OCI-LY7 (cell line): Measurements from ENCODE around the gene AGGF1. TPM values are rescaled to one million over a fixed set of nuclear protein-coding genes. Genes with fewer than 3 reads are reported as not detected.

ENCODE experiments used
- BruUV-seq: library from RNA; stranded (reverse); fragments of 400-500 nt; replicated peaks from 2 replicates; lab custom pipeline; 2021; lab: Mats Ljungman, UMichigan
- CTCF ChIA-PET: fragments of 300-600 bp; sonication (Branson Sonifier 250); formaldehyde crosslinking; loops from one replicate; lab custom pipeline; 2022; ENCODE audit warnings: antibody characterized with exemption; ENCODE audit not compliant: unreplicated experiment; lab: Charles Lee
- POLR2A ChIA-PET: fragments of 300-600 bp; sonication (Branson Sonifier 250); formaldehyde crosslinking; loops from one replicate; lab custom pipeline; 2022; ENCODE audit warnings: antibody characterized with exemption; lab: Charles Lee
- DNase-seq: peaks from one replicate; pipeline ENCODE4 v3.0.0-alpha.2; 2015; ENCODE audit warnings: low spot score
- H2AFZ ChIP-seq: fragments of 200-600 bp; sonication (generic), shearing (Covaris generic); 2 replicates; pipeline ENCODE4 v1.6.1; 2014; ENCODE audit warnings: mild to moderate bottlenecking, antibody characterized with exemption, low read length, moderate library complexity
- H3K27ac ChIP-seq: fragments of 200-600 bp; sonication (generic); 2 replicates; pipeline ENCODE4 v1.5.1; 2014; ENCODE audit warnings: mixed run types, low read depth, mild to moderate bottlenecking, moderate library complexity, low read length, inconsistent platforms; ENCODE audit not compliant: poor library complexity, severe bottlenecking
- H3K36me3 ChIP-seq: fragments of 200-600 bp; sonication (generic); 2 replicates; pipeline ENCODE4 v1.6.1; 2014; ENCODE audit warnings: mild to moderate bottlenecking, antibody characterized with exemption, low read length, moderate library complexity, mixed read lengths; ENCODE audit not compliant: insufficient read depth
- H3K4me1 ChIP-seq: fragments of 200-600 bp; sonication (generic); 2 replicates; pipeline ENCODE4 v1.5.1; 2014; ENCODE audit warnings: mild to moderate bottlenecking, low read length; ENCODE audit not compliant: insufficient read depth, poor library complexity, severe bottlenecking
- H3K4me2 ChIP-seq: fragments of 200-600 bp; sonication (generic); 2 replicates; pipeline ENCODE4 v1.6.1; 2014; ENCODE audit warnings: mild to moderate bottlenecking, low read length
- H3K4me3 ChIP-seq: fragments of 200-600 bp; sonication (generic); 2 replicates; pipeline ENCODE4 v1.5.1; 2014; ENCODE audit warnings: mild to moderate bottlenecking, low read depth, low read length; ENCODE audit not compliant: poor library complexity, severe bottlenecking
- H3K79me2 ChIP-seq: fragments of 200-600 bp; sonication (generic); 2 replicates; pipeline ENCODE4 v1.6.1; 2016; ENCODE audit warnings: low read depth, mild to moderate bottlenecking, low read length, moderate library complexity, mixed read lengths; ENCODE audit not compliant: insufficient read depth
- H3K9me2 ChIP-seq: fragments of 200-600 bp; sonication (generic); 2 replicates; pipeline ENCODE4 v1.6.1; 2016; ENCODE audit warnings: mild to moderate bottlenecking, low read length, mixed read lengths; ENCODE audit not compliant: insufficient read depth
- H3K9me3 ChIP-seq: fragments of 200-600 bp; sonication (generic); 2 replicates; pipeline ENCODE4 v1.6.1; 2014; ENCODE audit warnings: mild to moderate bottlenecking, mixed run types, low read length, mixed read lengths
- H4K20me1 ChIP-seq: fragments of 200-600 bp; sonication (generic); 2 replicates; pipeline ENCODE4 v1.6.1; 2014; ENCODE audit warnings: mild to moderate bottlenecking, antibody characterized with exemption, low read length, moderate library complexity, mixed read lengths; ENCODE audit not compliant: insufficient read depth
- CTCF ChIP-seq: fragments of 200-600 bp; sonication (generic); conservative IDR thresholded peaks from 2 replicates; pipeline ENCODE4 v1.5.1; 2014; ENCODE audit warnings: mild to moderate bottlenecking, antibody characterized with exemption, low read length, moderate library complexity, mixed read lengths
- EZH2phosphoT487 ChIP-seq: fragments of 200-600 bp; sonication (generic); IDR thresholded peaks from 2 replicates; pipeline ENCODE4 v1.6.1; 2018; ENCODE audit warnings: low read depth, borderline replicate concordance, mild to moderate bottlenecking, mixed run types, antibody characterized with exemption, low read length, moderate library complexity, mixed read lengths
- intact Hi-C: fragments of 100-400 bp; cut with micrococcal nuclease; formaldehyde crosslinking; loops from one replicate; pipeline ENCODE4 v1.10.0; 2022; ENCODE audit not compliant: unreplicated experiment
- total RNA-seq, 2 experiments: library from RNA; depleted of rRNA in 1 of 2; stranded (reverse); fragments of >200 nt in 1 of 2; shearing (Covaris generic) in 1 of 2; gene quantifications; 2 replicates each; pipeline ENCODE4 v1.2.3, GENCODE V29; 2014 to 2022

Gene AGGF1
- total RNA-seq, 2 experiments from 2014 or later: 18.5 to 33.6 TPM

DNA sequence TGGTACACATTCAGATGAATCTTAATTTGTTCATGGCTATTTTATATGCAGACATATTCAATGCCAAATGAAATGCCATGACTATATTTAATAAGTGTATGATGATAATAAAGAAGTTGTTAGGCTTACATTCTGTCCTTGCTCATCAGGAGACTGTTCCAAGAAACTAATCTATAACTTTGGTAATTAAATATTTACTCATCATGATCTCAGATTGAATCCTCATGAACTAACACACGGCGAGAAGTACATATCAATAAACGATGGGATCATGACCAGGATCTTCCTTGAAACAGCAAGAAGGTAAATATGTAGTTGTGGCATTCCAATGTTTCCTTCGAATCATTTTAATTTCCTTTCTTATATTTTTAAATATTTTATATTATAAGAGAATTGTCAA is 12.5 kb upstream of the AGGF1 start:
- peaks cover 3% of the 10 kb centered on the region; the same call in 1 of the 2 replicates for H3K36me3 ChIP-seq
- H3K27ac ChIP-seq: no peak overlapping the region
- 0 out of 2 replicates have a peak, but pooled peaks cover 5% of the 10 kb centered on the region for H3K9me3 ChIP-seq
- H3K4me3 ChIP-seq: no peak overlapping the region
- no peaks in the 10 kb centered on the region for H3K79me2 ChIP-seq
- ChIA-PET CTCF (no interaction called here), POLR2A (interaction anchor here (0.5 to 3.4 kb wide), 3 partner anchors 12 to 147 kb away, joined by 3 to 11 read pairs (median 4); partner anchors contain the start of gene AGGF1)
- H3K9me2 ChIP-seq: no peaks in the 10 kb centered on the region
- no peak for DNase-seq
- intact Hi-C loops: loop anchor here (10.0 kb wide), 1 partner anchor 413 kb away; no protein-coding TSS in a partner anchor
- H2AFZ ChIP-seq: no peak overlapping the region
- no peak for TF ChIP-seq CTCF
- TF ChIP-seq EZH2phosphoT487: no peak
- H3K4me2 ChIP-seq: no peak overlapping the region
- peaks cover 4% of the 10 kb centered on the region for H3K4me1 ChIP-seq
- BruUV-seq: no TSS peak
- no peaks in the 10 kb centered on the region for H4K20me1 ChIP-seq

GRCh38 chr5:77022511-77023417 is 7.4 kb upstream of the AGGF1 start:
- no peaks in the 10 kb centered on the region for H3K9me2 ChIP-seq
- H3K27ac ChIP-seq: no peak overlapping the region
- no peaks in the 10 kb centered on the region for H3K79me2 ChIP-seq
- TF ChIP-seq CTCF: no peak
- TF ChIP-seq EZH2phosphoT487: no peak
- intact Hi-C loops: no loop called here
- H2AFZ ChIP-seq: no peak overlapping the region
- no peaks in the 10 kb centered on the region for H3K4me1 ChIP-seq
- no peaks in the 10 kb centered on the region for H4K20me1 ChIP-seq
- POLR2A ChIA-PET: interaction anchor here (0.6 to 0.7 kb wide), 3 partner anchors 16 to 163 kb away, joined by 3 to 4 read pairs (median 4); no protein-coding TSS in a partner anchor
- H3K36me3 ChIP-seq: peaks cover 3% of the 10 kb centered on the region; the same call in 1 of the 2 replicates
- CTCF ChIA-PET: no interaction called here
- peaks cover 11% of the 10 kb centered on the region; the same call in 1 of the 2 replicates for H3K9me3 ChIP-seq
- H3K4me2 ChIP-seq: no peak overlapping the region
- no TSS peak for BruUV-seq
- H3K4me3 ChIP-seq: no peak overlapping the region
- no peak for DNase-seq
